GM19455 (cell line): Measurements from ENCODE around the gene SLC9A7.

Experiments
- ATAC-seq: cut with Tn5 transposase; IDR thresholded peaks from one replicate; pipeline ENCODE4 v1.9.1; 2021; ENCODE audit not compliant: unreplicated experiment

SLC9A7 gene

DNA sequence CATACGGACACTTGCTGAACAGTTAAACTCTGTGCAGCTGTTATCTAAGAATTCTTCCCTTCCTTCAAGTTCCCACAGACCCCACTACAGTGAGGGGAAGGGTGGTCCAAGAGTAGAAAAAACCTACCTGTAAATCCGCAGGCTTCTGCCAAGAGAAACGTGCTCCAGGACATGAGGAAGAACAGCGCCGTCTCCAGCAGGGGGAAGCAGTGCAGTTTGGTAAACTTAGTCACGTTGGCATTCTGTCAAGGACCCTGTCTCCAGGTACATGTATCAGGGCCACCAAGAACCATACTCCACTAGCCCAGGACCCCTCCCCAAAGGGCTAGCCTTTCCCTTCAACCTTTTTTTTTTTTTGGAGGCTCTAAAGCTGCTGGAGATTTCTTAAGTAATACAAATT is 105.4 kb downstream of the SLC9A7 start:
- ATAC-seq, result no peak

DNA sequence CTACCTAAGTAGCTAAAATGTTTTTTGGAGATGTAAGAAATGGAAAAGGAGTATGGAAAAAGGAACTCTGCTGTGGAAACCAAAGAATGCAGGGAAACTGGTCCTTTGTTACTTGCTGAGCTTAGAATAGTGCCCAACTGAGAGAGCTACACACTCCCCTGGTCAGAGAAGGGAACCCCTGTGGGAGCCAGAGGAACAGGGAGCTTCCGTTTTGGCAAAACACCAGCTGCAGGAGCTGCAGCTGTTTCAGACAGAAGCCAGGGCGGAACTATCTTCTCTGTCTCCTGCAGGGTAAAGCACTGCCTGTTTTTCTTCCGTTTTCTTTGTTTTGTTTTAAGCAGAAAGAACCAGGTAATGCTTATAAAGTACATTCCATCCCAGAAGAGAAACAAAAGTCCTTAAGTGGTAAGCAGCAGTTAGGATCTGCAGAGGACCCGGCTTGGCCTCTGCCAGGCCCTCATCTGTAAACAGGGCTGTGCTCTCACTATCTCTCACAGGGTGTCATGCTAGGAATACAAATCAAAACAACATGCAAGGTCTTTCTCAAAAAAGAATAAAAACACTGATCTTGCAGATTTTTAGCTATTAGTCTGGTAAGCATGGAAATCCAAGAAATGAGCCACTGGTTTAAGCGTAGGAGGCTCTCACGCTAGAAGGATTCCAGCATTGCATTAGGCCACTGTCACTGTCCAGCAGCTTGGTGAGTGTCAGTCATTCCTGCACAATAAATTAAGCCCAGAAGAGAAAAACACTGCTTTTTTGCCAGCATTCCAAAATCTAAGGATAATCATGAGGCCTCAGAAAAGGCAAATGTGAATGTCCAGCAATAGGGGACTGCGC is 109.3 kb downstream of the SLC9A7 start:
- ATAC-seq, result no peak

DNA sequence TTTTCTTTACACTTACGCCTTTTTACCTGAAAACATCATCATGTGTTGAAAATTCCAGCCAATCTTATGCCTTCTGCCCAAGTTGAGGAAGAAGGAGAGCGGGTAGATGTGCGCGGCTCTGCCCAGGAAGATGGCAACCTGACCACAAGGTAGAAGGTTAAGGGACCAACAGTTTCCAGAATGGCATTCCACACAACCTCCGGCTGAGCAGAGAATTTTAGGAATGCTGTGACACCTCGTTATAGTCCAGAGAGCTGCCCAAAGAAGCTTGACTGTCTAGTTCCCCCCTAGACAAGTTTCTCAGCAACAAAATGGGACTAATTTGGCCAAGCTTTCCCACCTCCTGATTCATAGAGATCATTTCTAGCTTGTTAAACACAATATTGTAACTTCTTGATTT is 110.3 kb downstream of the SLC9A7 start:
- ATAC-seq, result no peak

DNA sequence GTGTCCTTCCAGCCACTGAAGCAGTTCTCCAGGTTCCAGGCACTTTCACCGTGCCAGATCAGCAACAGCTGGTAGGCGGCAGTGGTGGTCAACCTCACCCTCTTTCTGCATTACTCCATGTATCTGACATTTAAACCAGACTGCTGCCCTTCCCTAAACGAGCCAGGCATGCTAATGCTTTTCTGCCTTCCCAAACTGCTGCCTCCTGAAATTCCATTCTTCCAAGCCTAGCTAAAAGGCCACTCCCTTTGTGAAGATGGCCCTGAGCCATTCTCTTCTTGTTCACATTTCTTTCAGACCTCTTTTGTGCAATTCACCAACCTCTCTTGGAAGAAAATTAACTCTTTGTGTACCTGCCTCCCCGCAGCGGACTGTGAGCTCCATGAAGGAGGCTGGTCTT is 111.7 kb downstream of the SLC9A7 start:
- ATAC-seq, result no peak

DNA sequence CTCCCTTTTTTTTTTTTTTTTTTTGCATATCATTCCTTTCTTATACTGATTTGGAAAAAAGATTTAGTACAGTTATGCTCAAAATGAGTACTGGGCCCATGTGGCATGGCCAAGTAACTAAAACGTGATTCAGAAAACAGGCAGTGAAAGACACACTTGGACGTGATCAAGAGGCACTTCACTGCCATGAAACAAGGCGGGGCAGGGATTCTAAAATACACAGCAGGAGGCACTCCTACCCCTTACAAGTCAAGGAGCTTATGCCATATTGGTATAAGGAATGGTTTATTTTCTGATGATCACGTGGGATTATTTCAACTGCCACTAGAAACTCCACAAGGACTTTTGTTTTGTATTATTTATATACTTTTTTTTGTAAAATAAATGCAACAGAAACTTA is 113.3 kb downstream of the SLC9A7 start:
- no peak for ATAC-seq

DNA sequence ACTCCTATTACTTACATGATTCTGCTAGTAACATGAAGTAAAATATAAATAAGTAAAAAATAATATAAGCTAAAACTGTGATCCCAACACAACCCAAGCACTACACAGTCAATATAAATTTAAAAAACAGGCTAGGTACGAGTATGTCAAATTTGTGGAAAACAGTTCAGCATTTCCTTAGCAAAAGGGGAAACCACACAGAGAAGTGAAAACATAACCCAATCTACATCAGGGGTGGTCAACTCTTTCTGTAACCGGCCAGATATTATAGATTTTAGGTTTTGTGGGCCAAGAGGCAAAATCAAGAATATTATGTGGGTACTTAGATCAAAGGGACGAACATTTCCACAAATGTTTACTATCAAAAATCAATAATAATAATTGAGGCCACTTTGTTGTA is 115.3 kb downstream of the SLC9A7 start:
- no peak for ATAC-seq

DNA sequence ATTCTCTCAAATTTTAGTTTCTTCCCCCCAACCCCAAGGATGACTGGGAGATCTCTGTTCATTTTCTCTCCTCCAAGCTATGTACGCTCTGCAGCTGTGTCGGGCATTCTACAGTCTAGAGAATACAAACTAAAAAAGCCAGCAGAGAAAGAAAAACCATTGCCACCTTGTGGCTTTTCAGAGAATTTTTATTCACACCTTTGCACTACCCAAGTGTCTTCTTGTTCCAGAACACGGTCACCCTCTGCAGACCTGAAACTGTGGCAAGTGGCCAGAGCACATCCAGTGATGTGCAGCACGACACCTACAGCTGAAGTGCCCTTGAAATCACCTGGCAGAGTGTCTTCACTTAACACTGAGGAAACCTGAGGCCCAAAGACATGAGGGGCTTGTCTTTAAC is 116.8 kb downstream of the SLC9A7 start:
- no peak for ATAC-seq

DNA sequence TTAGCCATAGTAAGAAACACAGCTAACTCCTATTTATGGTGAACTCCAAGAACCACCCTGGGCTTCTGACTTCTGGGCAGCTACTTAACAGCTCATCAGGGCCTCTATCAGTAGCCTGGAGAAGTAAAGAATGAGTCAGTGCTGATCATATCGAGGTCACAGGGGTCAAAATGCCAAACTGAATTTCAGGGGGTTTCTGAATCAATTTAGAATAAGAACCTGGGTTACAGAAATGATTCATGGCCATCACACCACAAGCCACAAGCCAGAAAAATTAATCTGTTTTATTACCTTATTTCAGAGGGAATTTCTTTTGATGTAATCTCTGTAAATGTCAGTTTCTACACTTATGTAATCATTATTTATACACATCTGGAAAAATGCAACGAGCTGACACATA is 121.0 kb downstream of the SLC9A7 start:
- ATAC-seq, result no peak

DNA sequence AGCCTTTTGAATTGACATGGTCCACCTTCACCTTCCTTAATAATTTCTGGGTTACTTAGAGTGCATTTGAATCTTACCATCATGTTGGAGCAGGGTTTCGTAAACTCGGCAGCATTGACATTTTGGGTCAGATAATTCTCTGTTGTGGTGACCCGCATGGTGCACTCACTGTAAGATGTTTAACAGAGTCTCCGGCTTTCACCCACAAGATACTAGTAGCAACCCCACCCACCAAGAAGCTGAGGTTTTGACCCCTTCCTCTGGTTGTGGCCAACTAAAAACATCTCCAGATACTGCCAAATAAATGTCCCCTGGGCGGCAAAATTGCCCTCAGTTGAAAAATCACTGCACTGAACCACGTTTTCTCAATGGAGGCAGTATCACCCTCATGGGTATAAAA is 122.7 kb downstream of the SLC9A7 start:
- no peak for ATAC-seq

DNA sequence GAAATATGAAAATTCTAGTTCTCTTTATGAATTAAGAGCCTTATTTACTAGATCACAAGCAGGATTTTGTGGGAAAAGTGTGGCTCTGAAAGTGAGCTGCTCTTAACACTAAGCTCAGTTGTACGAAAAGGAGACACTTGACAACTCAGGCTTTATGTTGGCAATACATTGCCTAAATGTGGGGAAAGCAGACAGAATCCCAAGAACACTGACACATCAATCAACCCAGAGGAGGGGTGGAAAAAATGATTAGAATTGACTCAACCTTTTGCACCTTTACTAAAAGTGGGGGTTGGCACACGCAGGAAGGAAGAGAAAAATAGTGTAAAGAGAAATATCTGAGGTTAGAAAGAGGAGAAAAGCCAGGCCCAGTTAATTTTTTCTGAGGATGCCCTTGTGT is 123.7 kb downstream of the SLC9A7 start:
- no peak for ATAC-seq

DNA sequence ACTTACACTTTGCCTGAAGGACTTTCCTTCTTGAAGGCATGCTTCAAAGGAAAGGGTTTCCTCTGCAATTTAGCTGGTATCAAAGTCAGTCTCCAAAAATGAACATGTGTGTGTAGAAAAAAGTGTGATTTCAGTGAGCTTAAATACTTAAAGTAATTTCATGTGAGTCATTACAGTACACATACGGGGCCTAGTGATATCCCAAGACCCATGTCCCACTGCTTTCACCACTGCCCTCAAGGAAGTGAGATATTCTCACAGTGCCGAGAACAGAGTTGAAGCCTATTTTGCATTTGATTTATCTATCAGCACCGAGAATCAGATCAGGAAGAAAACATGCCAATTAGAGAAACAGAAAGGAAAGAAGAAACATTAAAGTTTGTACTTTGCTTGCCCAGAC is 124.3 kb downstream of the SLC9A7 start:
- no peak for ATAC-seq

DNA sequence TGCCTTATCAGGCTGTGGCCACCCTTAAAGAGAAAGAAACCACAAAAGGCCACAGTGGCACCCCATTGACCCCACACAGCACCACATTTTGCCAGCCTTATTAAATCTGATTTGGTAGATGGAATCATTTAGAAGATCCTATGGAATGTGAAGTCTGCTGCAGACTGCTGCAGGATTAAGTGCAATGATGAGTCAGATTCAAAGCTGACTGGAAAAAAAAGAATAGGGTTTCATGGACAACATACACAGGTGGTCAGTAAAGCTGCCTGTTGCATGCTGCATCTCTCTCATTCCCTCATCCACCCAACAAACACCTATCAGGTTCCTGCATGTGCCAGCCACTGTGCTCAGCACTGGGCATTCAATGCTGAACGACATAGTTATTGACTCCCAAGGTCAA is 128.8 kb downstream of the SLC9A7 start:
- no peak for ATAC-seq

DNA sequence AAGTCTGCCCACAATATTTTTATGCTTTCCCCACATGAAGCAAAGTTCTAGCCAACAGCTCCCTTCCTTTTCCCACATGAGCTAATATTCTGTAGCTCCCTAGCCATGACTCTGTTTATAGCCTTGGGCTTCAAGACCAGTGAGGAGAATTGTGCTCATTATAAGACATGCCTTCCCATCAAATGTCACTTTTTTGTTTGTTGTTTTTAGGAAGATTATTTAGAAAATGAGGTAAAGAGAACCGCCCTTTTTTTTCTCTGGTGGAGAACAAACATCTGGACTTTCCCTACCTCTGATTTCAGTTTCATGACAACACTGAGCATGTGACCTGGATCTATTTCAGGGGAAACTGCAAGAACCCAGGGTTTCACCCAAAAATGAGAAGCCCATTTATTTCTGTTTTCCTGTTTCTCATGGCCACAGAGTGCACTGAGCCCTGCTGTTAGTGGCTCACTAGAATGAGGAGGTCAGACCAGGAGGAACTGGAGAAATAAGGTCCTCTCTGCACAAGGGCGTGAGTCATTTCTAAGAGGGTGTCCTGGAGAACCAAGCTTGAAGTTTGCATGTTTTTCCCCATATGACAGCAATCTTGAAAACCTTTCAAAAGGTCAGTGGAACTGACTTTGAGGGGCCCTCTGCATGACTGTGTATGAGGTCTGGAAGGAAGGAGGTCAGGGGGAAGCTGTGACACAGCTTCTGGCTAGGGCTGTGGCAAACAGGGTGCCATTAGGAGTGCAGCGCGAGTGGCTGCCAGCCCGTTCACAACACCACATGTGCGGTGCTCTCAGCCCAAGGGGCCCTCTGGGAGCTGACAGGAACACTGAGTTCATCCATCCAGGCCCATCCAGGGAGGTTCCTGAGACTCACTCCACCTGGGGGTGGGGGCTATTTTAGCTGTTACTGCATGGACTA is 130.2 kb downstream of the SLC9A7 start:
- ATAC-seq, result peak; percentile 91

DNA sequence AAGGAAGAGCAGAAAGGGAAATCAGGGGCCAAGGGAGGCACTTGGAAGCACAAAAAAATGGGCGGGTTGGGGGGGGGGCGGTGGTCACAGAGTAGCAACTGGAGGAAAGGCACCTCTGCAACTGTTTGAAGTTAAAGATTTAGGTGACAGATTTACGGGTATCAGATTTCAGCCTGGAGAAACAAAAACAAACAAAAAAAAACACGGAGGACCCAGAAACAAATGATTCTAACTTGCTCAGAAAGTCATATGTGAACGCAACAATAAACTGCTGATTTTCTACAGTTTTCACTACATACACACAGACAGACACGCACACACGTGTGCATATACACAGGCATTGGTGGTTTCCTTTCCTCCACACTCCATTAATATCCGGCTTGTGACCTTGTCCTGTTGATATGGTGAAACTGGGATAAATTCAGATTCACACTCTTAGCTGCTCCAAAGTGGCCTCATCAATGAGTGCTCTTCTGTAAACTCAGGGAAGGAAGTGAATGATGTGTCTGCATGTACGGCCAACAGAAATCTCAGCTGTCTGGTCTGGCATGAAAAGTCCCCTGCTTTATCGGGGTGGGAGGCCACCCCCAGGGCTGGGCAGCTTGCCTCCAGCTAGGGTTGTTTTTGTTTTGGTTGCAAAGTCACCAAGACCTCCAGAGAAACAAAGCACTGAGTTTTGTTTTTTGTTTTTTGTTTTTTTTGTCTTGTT is 131.1 kb downstream of the SLC9A7 start:
- peak; percentile 2 for ATAC-seq

DNA sequence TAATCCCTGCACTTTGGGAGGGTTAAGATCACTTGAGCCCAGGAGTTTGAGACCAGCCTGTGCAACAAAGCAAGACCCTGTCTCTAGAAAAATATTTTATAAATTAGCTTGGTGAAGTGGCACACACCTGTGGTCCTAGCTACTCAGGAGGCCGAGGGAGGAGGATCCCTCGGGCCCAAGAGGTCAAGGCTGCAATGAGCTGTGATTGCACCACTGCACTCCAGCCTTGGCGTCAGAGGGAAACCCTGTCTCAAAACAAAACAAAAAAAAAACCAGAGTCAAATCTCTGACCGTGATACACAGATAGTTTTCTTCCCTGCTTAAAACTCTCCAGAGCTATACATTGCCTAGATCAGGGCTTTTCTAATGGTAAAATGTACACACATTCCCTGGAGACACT is 131.9 kb downstream of the SLC9A7 start:
- ATAC-seq, result no peak

DNA sequence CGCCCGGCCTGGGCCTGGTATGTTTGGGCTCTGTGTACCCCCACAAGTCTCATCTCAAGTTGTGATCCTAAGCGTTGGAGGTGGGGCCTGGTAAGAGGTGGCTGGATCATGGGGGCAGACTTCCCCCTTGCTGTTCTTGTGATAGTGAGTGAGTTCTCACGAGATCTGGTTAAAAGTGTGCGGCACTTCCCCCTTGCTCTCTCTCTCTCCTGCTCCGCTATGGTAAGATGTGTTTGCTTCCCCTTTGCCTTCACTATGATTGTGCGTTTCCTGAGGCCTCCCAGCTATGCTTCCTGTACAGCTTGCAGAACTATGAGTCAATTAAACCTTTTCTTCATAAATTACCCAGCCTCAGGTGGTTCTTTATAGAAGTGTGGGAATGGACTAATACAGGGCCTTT is 132.4 kb downstream of the SLC9A7 start:
- ATAC-seq, result no peak

DNA sequence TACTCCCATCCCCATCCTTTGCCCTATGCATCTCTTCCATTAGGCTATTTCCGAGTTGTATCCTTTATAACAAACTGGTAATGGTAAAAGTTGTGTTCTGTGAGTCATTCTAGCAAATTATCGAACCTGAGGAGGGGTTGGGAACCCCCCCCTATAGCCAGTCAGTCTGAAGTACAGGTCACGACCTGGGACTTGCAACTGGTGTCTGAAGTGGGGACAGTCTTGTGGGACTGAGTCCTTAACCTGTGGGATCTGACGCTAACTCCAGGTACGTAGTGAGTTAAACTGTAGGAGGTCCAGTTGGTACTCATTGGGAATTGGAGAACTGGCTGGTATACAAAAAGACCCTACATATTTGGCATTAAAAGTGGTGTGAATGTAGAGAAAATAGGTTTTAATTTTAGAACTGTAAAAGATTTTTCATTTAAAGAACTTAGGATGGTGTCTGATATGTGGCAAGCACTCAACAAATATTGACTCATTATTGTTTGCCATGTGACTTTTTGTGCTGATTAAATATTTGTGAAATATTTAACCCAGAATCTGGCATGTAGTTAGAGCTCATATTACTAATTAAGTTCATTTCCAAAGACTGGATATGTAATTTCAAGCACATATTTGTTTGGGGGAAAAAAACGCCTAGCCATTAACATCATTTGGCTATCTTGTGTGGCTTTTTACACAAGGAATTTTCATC is 134.7 kb downstream of the SLC9A7 start:
- ATAC-seq, result no peak

DNA sequence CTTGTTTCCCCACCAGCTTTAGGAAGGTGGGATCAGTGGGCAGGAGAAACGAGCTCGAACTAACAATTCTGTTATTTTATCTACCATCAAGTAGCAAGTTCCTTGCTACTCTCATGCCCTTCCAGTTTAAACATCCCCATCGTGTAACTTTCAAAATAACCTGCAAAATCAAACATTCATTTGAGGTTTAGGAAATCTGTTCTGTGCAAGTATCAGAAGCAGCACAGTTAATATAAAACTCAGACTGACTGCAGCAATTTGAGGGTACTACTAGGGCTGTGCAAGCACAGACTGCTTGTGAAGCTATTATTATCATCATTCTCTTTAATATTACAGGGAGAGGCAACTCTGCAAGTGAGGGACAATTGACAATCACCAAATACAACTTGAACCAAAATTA is 137.3 kb downstream of the SLC9A7 start:
- ATAC-seq, result no peak

DNA sequence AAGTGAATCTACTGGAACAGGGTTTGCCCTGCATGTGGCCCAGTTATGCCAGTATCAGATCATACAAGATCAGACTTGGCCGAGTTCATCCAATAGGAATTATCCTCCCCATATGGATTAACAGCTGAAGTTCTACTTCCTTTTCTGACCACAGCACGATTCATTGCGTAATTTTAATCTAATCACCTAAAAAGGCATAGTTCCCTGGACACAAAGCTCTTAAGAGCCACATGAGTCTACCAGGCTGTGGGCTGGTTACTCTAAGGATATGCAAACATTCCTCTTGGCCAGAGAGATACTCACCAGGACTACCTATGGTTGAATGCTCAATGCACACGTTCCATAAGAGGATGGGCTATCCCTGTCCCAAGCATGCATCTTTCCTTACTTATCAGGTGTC is 138.4 kb downstream of the SLC9A7 start:
- no peak for ATAC-seq

DNA sequence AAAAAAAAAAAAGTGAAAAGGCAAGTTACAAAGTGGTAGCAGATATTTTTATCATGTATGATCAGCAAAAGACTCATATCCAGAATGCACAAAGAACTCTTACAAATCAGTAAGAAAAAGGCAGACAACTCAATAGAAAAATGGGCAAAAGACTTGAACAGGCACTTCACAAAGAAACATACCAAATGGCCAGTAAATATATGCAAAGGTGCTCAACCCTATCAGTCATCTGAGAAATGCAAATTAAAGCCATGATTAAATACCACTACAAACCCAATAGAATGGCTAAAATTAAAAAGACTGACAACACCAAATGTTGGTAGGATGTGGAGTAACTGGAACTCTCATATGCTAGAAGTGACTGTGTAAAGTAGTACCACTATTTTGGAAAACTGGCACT is 140.0 kb downstream of the SLC9A7 start:
- no peak for ATAC-seq

DNA sequence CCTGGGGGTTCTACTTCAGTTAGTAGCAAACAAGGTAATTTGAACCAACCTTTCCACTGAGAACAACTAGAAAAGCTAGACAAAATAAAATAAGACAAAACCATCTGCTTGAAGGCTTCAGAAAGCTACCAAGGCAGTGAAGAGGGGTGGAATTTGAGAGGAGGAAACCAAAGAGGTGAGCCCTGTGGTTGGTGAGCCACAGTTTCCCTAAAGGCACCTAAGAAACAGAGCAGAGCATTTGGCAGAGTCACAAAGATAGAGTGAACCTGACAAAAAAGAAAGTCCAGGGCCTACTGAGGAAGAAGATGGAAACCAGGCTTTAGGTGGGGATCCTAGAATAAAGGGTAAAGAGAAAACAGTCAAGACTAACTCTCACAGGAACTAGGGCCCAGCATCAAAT is 141.0 kb downstream of the SLC9A7 start:
- ATAC-seq, result no peak
